ENCODE measurements around the gene BRICD5.

Gene BRICD5

DNA sequence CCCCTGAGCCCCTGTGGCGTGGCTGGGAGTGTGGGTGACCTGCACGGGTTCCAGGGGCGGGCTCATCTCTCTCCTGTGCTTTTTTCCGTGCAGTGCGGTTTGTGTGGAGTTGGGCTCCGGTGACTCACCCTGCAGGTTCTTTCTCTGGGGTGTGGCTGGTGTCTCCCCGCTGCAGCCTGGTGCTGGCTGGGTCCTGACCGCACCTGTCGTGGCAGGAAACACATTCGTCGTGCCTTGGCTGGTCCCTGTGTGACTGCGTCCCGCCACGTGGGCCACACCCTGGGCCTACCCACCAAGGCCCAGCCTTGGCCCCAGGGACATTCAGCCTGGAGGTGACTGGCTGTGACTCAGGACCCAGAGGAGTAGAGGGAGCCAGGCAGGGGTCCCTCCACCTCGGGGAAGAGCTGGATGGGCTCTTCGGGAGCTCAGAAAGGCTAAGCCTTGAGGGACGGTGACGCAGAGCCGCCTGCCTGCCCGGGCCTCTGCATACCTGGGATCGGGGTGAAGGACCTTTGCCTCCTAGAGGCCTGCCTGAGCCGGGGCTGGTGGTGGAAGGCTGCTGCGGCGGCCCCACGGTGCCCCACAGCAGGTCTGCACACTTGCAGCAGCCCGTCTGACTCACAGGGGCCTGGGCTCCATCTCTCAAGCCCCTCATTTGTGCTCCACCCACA is 47.3 kb downstream of the BRICD5 start:
- no peak for DNase-seq (ENCODE audit: low spot score)

DNA sequence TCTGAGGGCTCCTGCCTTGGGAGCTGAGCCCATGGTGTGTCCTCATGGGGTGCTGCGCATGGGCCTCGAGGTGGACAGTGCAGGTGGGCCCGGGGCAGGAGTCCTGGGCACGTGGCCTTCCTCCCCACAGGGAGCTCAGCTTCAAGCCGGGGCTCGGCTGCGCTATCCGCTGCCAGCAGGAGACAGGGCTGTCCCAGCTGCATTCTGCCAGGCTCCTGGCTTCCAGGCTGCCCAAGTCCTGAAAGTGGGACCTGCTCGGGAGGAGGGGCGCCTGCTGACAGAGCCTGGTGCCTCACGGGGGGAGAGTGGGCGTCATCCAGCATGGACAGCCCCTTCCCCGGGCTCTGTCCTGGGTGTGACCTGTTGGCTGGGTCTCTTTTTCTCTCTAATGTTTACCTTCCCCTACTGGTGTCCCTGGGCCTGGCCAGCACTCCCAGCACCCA is 48.0 kb downstream of the BRICD5 start:
- DNase-seq (ENCODE audit: low spot score): no peak

DNA sequence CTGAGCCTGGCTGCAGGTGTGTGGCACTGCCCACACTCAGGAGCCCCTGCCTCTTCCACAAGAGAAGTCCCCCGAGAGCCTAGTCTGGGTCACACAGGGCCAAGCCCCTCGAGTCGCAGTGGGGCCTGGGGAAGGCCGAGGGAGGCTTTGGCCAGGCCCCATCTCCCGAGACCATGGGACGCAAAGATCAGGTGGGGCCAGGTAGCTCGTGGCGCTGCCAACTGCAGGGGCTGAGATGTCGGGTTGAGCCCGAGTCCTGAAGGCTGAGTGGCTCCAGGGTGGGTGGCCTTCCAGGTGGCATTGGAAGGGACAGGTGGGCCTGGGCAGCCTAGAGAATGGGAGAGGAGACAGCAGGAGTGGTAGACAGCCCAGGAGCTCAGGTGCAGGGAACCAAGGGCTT is 48.8 kb downstream of the BRICD5 start:
- no peak for DNase-seq (ENCODE audit: low spot score)

GRCh38 chr16:2160915-2161551 is 49.6 kb downstream of the BRICD5 start:
- DNase-seq (ENCODE audit: low spot score): no peak

Measured in RKO (cell line).